ENCODE data around the gene GABRR3. TPM values are rescaled to one million over a fixed set of nuclear protein-coding genes. Genes with fewer than 3 reads are reported as not detected.
A peak's percentile ranks its signal among the peaks of the same experiment; 100 is the strongest.

GABRR3 gene
- total and polyA plus RNA-seq, 2 donors: 0.02 to 0.05 TPM

- Histone ChIP-seq H3K27ac (ENCODE audit: low read depth in 1 of 2, low read length in 1 of 2) (no peak overlapping the region), H3K4me3 (ENCODE audit: low read length in 2 of 2) (no peak overlapping the region), H3K4me1 (ENCODE audit: control insufficient read depth in 2 of 2, insufficient read depth in 2 of 2, low read length in 2 of 2) (no peaks in the 10 kb centered on the region), H3K36me3 (ENCODE audit: control insufficient read depth in 2 of 2, insufficient read depth in 2 of 2, low read length in 1 of 2) (no peaks in the 10 kb centered on the region), H3K9me3 (ENCODE audit: control insufficient read depth in 2 of 2, insufficient read depth in 1 of 2, low read length in 1 of 2) (no peaks in the 10 kb centered on the region), H3K27me3 (ENCODE audit: control insufficient read depth in 2 of 2, insufficient read depth in 1 of 2, low read length in 1 of 2) (no peaks in the 10 kb centered on the region)
- 94% methylated on average over 1 of the region's 1 CpG for WGBS
- DNase-seq (ENCODE audit: low read depth in 6 of 9, low spot score in 9 of 9): no peak
These were observed 6.2 kb upstream of the GABRR3 start for GRCh38 chr3:98041350-98041749.

- Histone ChIP-seq H3K4me1 (ENCODE audit: control insufficient read depth in 2 of 2, insufficient read depth in 2 of 2, low read length in 2 of 2) (no peaks in the 10 kb centered on the region), H3K4me3 (ENCODE audit: low read length in 2 of 2) (peak overlapping the region; percentile 10 to 33), H3K27me3 (ENCODE audit: control insufficient read depth in 2 of 2, insufficient read depth in 1 of 2, low read length in 1 of 2) (no peaks in the 10 kb centered on the region), H3K9me3 (ENCODE audit: control insufficient read depth in 2 of 2, insufficient read depth in 1 of 2, low read length in 1 of 2) (no peaks in the 10 kb centered on the region), H3K27ac (ENCODE audit: low read depth in 1 of 2, low read length in 1 of 2) (peak overlapping the region in 1 of 2 donors; percentile 53), H3K36me3 (ENCODE audit: control insufficient read depth in 2 of 2, insufficient read depth in 2 of 2, low read length in 1 of 2) (no peaks in the 10 kb centered on the region)
- WGBS: 18% methylated on average over 13 of the region's 13 CpGs
- peak; percentile 52 to 92 (median 82) for DNase-seq (ENCODE audit: low read depth in 6 of 9, low spot score in 9 of 9)
These were observed 4.4 kb upstream of the GABRR3 start for GRCh38 chr3:98039322-98040024.

GRCh38 chr3:98038876-98039275, 3.8 kb upstream of the GABRR3 start:
- peak in 1 of 9 donors; percentile 5 for DNase-seq (ENCODE audit: low read depth in 6 of 9, low spot score in 9 of 9)
- no peaks in the 10 kb centered on the region for H3K36me3 ChIP-seq (ENCODE audit: control insufficient read depth in 2 of 2, insufficient read depth in 2 of 2, low read length in 1 of 2)

GRCh38 chr3:98038286-98038685, 3.2 kb upstream of the GABRR3 start:
- no peaks in the 10 kb centered on the region for H3K9me3 ChIP-seq (ENCODE audit: control insufficient read depth in 2 of 2, insufficient read depth in 1 of 2, low read length in 1 of 2)
- 85% methylated on average over 3 of the region's 3 CpGs for WGBS
- DNase-seq (ENCODE audit: low read depth in 6 of 9, low spot score in 9 of 9): no peak
- H3K4me3 ChIP-seq (ENCODE audit: low read length in 2 of 2): no peak overlapping the region
- no peaks in the 10 kb centered on the region for H3K4me1 ChIP-seq (ENCODE audit: control insufficient read depth in 2 of 2, insufficient read depth in 2 of 2, low read length in 2 of 2)
- no peaks in the 10 kb centered on the region for H3K27me3 ChIP-seq (ENCODE audit: control insufficient read depth in 2 of 2, insufficient read depth in 1 of 2, low read length in 1 of 2)
- no peak overlapping the region for H3K27ac ChIP-seq (ENCODE audit: low read depth in 1 of 2, low read length in 1 of 2)
- no peaks in the 10 kb centered on the region for H3K36me3 ChIP-seq (ENCODE audit: control insufficient read depth in 2 of 2, insufficient read depth in 2 of 2, low read length in 1 of 2)

More at GRCh38 chr3:98038876-98039275, 3.8 kb upstream of the GABRR3 start:
- Histone ChIP-seq H3K4me3 (ENCODE audit: low read length in 2 of 2) (no peak overlapping the region), H3K27me3 (ENCODE audit: control insufficient read depth in 2 of 2, insufficient read depth in 1 of 2, low read length in 1 of 2) (no peaks in the 10 kb centered on the region), H3K9me3 (ENCODE audit: control insufficient read depth in 2 of 2, insufficient read depth in 1 of 2, low read length in 1 of 2) (no peaks in the 10 kb centered on the region), H3K27ac (ENCODE audit: low read depth in 1 of 2, low read length in 1 of 2) (no peak overlapping the region), H3K4me1 (ENCODE audit: control insufficient read depth in 2 of 2, insufficient read depth in 2 of 2, low read length in 2 of 2) (no peaks in the 10 kb centered on the region)
- WGBS: 94% methylated on average over 3 of the region's 3 CpGs

GRCh38 chr3:98034486-98034885, 629 bp downstream of the GABRR3 start:
- H3K27ac ChIP-seq (ENCODE audit: low read depth in 1 of 2, low read length in 1 of 2): no peak overlapping the region
- H3K36me3 ChIP-seq (ENCODE audit: control insufficient read depth in 2 of 2, insufficient read depth in 2 of 2, low read length in 1 of 2): no peaks in the 10 kb centered on the region
- 84% methylated on average over 2 of the region's 2 CpGs for WGBS
- H3K4me1 ChIP-seq (ENCODE audit: control insufficient read depth in 2 of 2, insufficient read depth in 2 of 2, low read length in 2 of 2): peaks cover 0 to 2% of the 10 kb centered on the region in 2 donors
- no peak for DNase-seq (ENCODE audit: low read depth in 6 of 9, low spot score in 9 of 9)
- no peaks in the 10 kb centered on the region for H3K9me3 ChIP-seq (ENCODE audit: control insufficient read depth in 2 of 2, insufficient read depth in 1 of 2, low read length in 1 of 2)
- H3K27me3 ChIP-seq (ENCODE audit: control insufficient read depth in 2 of 2, insufficient read depth in 1 of 2, low read length in 1 of 2): no peaks in the 10 kb centered on the region
- no peak overlapping the region for H3K4me3 ChIP-seq (ENCODE audit: low read length in 2 of 2)

- Histone ChIP-seq H3K27me3 (ENCODE audit: control insufficient read depth in 2 of 2, insufficient read depth in 1 of 2, low read length in 1 of 2) (no peaks in the 10 kb centered on the region), H3K9me3 (ENCODE audit: control insufficient read depth in 2 of 2, insufficient read depth in 1 of 2, low read length in 1 of 2) (no peaks in the 10 kb centered on the region), H3K36me3 (ENCODE audit: control insufficient read depth in 2 of 2, insufficient read depth in 2 of 2, low read length in 1 of 2) (no peaks in the 10 kb centered on the region), H3K27ac (ENCODE audit: low read depth in 1 of 2, low read length in 1 of 2) (no peak overlapping the region), H3K4me1 (ENCODE audit: control insufficient read depth in 2 of 2, insufficient read depth in 2 of 2, low read length in 2 of 2) (peaks cover 0 to 6% of the 10 kb centered on the region in 2 donors), H3K4me3 (ENCODE audit: low read length in 2 of 2) (no peak overlapping the region)
- 92% methylated on average over 2 of the region's 2 CpGs for WGBS
- DNase-seq (ENCODE audit: low read depth in 6 of 9, low spot score in 9 of 9): no peak
These were observed 1.1 kb downstream of the GABRR3 start for GRCh38 chr3:98034036-98034435.

- WGBS: 81% methylated on average over 1 of the region's 1 CpG
- H3K4me3 ChIP-seq (ENCODE audit: low read length in 2 of 2): no peak overlapping the region
- H3K27me3 ChIP-seq (ENCODE audit: control insufficient read depth in 2 of 2, insufficient read depth in 1 of 2, low read length in 1 of 2): no peaks in the 10 kb centered on the region
- no peaks in the 10 kb centered on the region for H3K9me3 ChIP-seq (ENCODE audit: control insufficient read depth in 2 of 2, insufficient read depth in 1 of 2, low read length in 1 of 2)
- peaks cover 0 to 8% of the 10 kb centered on the region in 2 donors for H3K4me1 ChIP-seq (ENCODE audit: control insufficient read depth in 2 of 2, insufficient read depth in 2 of 2, low read length in 2 of 2)
- no peak overlapping the region for H3K27ac ChIP-seq (ENCODE audit: low read depth in 1 of 2, low read length in 1 of 2)
- DNase-seq (ENCODE audit: low read depth in 6 of 9, low spot score in 9 of 9): no peak
- no peaks in the 10 kb centered on the region for H3K36me3 ChIP-seq (ENCODE audit: control insufficient read depth in 2 of 2, insufficient read depth in 2 of 2, low read length in 1 of 2)
These were observed 2.2 kb downstream of the GABRR3 start for GRCh38 chr3:98032904-98033303.

- H3K27me3 ChIP-seq (ENCODE audit: control insufficient read depth in 2 of 2, insufficient read depth in 1 of 2, low read length in 1 of 2): no peaks in the 10 kb centered on the region
- WGBS: 91% methylated on average over 1 of the region's 1 CpG
These were observed 2.9 kb downstream of the GABRR3 start for GRCh38 chr3:98032265-98032664.

GRCh38 chr3:98029083-98029482, 6.0 kb downstream of the GABRR3 start:
- WGBS: 37% methylated on average over 2 of the region's 2 CpGs
- DNase-seq (ENCODE audit: low read depth in 6 of 9, low spot score in 9 of 9): peak in 2 of 9 donors; percentile 13 to 42

More at GRCh38 chr3:98032265-98032664, 2.9 kb downstream of the GABRR3 start:
- H3K27ac ChIP-seq (ENCODE audit: low read depth in 1 of 2, low read length in 1 of 2): no peak overlapping the region
- no peak for DNase-seq (ENCODE audit: low read depth in 6 of 9, low spot score in 9 of 9)
- no peaks in the 10 kb centered on the region for H3K9me3 ChIP-seq (ENCODE audit: control insufficient read depth in 2 of 2, insufficient read depth in 1 of 2, low read length in 1 of 2)
- no peaks in the 10 kb centered on the region for H3K36me3 ChIP-seq (ENCODE audit: control insufficient read depth in 2 of 2, insufficient read depth in 2 of 2, low read length in 1 of 2)
- H3K4me1 ChIP-seq (ENCODE audit: control insufficient read depth in 2 of 2, insufficient read depth in 2 of 2, low read length in 2 of 2): peaks cover 0 to 8% of the 10 kb centered on the region in 2 donors
- H3K4me3 ChIP-seq (ENCODE audit: low read length in 2 of 2): no peak overlapping the region

More at GRCh38 chr3:98029083-98029482, 6.0 kb downstream of the GABRR3 start:
- Histone ChIP-seq H3K9me3 (ENCODE audit: control insufficient read depth in 2 of 2, insufficient read depth in 1 of 2, low read length in 1 of 2) (no peaks in the 10 kb centered on the region), H3K4me1 (ENCODE audit: control insufficient read depth in 2 of 2, insufficient read depth in 2 of 2, low read length in 2 of 2) (peaks cover 0 to 8% of the 10 kb centered on the region in 2 donors), H3K27me3 (ENCODE audit: control insufficient read depth in 2 of 2, insufficient read depth in 1 of 2, low read length in 1 of 2) (no peaks in the 10 kb centered on the region), H3K27ac (ENCODE audit: low read depth in 1 of 2, low read length in 1 of 2) (no peak overlapping the region), H3K4me3 (ENCODE audit: low read length in 2 of 2) (no peak overlapping the region), H3K36me3 (ENCODE audit: control insufficient read depth in 2 of 2, insufficient read depth in 2 of 2, low read length in 1 of 2) (no peaks in the 10 kb centered on the region)
